Stimulated activated CD4-positive, alpha-beta T cell treated with anti-CD3 and anti-CD28 coated beads, TNF-alpha, amount 100 ng/mL, for 24 hours (primary cell): ENCODE data around the gene BCL2.
A peak's percentile ranks its signal among the peaks of the same experiment; 100 is the strongest.

Source experiments
- DNase-seq, 3 experiments: peaks; one replicate each; pipeline ENCODE4 v3.0.0-alpha.2; 2020; ENCODE audit warnings: low read depth in 3 of 3

The BCL2 gene

GRCh38 chr18:63181706-63182309 is 137.8 kb downstream of the BCL2 start:
- no peak for DNase-seq

- DNase-seq: no peak
These were observed 138.6 kb downstream of the BCL2 start for GRCh38 chr18:63180971-63181376.

- no peak for DNase-seq
These were observed 139.2 kb downstream of the BCL2 start for GRCh38 chr18:63180321-63180720.

GRCh38 chr18:63179422-63179821 is 140.1 kb downstream of the BCL2 start:
- no peak for DNase-seq

- DNase-seq: no peak
These were observed 140.6 kb downstream of the BCL2 start for GRCh38 chr18:63178971-63179370.

- DNase-seq: no peak
These were observed 141.4 kb downstream of the BCL2 start for GRCh38 chr18:63177919-63178821.

GRCh38 chr18:63177259-63177658 is 142.3 kb downstream of the BCL2 start:
- no peak for DNase-seq

GRCh38 chr18:63175264-63175663 is 144.3 kb downstream of the BCL2 start:
- DNase-seq: no peak

- DNase-seq: no peak
These were observed 145.6 kb downstream of the BCL2 start for GRCh38 chr18:63173983-63174382.

- DNase-seq: no peak
These were observed 149.7 kb downstream of the BCL2 start for GRCh38 chr18:63169853-63170252.

- no peak for DNase-seq
These were observed 151.3 kb downstream of the BCL2 start for GRCh38 chr18:63168287-63168686.

GRCh38 chr18:63166142-63166541 is 153.4 kb downstream of the BCL2 start:
- no peak for DNase-seq

- DNase-seq: no peak
These were observed 155.2 kb downstream of the BCL2 start for GRCh38 chr18:63164396-63164795.

GRCh38 chr18:63162271-63163014 is 157.1 kb downstream of the BCL2 start:
- no peak for DNase-seq

GRCh38 chr18:63161761-63162195 is 157.8 kb downstream of the BCL2 start:
- peak; percentile 63 to 81 (median 77) for DNase-seq

GRCh38 chr18:63161032-63161760 is 158.4 kb downstream of the BCL2 start:
- no peak for DNase-seq

- DNase-seq: no peak
These were observed 159.2 kb downstream of the BCL2 start for GRCh38 chr18:63160172-63160995.

- peak in 1 of 3 experiments; percentile 42 for DNase-seq
These were observed 160.0 kb downstream of the BCL2 start for GRCh38 chr18:63159590-63159989.

GRCh38 chr18:63158676-63159291 is 160.8 kb downstream of the BCL2 start:
- peak in 1 of 3 experiments; percentile 50 for DNase-seq

- no peak for DNase-seq
These were observed 161.4 kb downstream of the BCL2 start for GRCh38 chr18:63158012-63158631.
